ENCODE measurements around the gene AKAP5.

DNA sequence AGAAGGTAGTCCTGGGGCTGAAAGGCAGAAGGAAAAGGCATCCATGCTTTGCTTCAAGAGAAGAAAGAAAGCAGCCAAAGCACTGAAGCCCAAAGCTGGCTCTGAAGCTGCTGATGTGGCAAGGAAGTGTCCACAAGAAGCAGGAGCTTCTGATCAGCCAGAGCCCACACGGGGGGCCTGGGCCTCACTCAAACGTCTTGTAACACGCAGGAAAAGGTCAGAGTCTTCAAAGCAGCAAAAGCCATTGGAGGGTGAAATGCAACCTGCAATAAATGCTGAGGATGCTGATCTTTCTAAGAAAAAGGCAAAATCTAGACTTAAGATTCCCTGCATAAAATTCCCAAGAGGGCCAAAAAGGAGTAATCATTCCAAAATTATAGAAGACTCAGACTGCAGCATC, 3.2 kb downstream of the AKAP5 start:
- TF ChIP-seq BHLHE40 (IDR thresholded peaks at IDR 0.05; ENCODE audit: borderline replicate concordance): no peak
- no peak for TF ChIP-seq ARNT (IDR thresholded peaks at IDR 0.05)
- no peak for TF ChIP-seq ELF4 (IDR thresholded peaks at IDR 0.05)
- TF ChIP-seq SP1 (IDR thresholded peaks at IDR 0.05): no peak
- no peak for TF ChIP-seq FOXA1 (IDR thresholded peaks at IDR 0.05)
- no peak for TF ChIP-seq TARDBP (IDR thresholded peaks at IDR 0.05)
- no peak for TF ChIP-seq ZNF384 (IDR thresholded peaks at IDR 0.05)
- TF ChIP-seq L3MBTL2 (conservative IDR thresholded peaks at IDR 0.05): no peak
- TF ChIP-seq NFRKB (IDR thresholded peaks at IDR 0.05): no peak
- TF ChIP-seq FOXK2 (IDR thresholded peaks at IDR 0.05): no peak

Data from HEK293T (cell line).